SU-DHL-6 (cell line): ENCODE results near the gene DIPK1A.

Source experiments
- H2AFZ ChIP-seq: fragments of 200-600 bp; sonication (generic); 2 replicates; pipeline ENCODE4 v1.6.1; 2014; ENCODE audit warnings: low read depth, mild to moderate bottlenecking, moderate library complexity, mixed read lengths, antibody characterized with exemption, low read length; ENCODE audit not compliant: severe bottlenecking
- H3F3A ChIP-seq: fragments of 200-600 bp; shearing (Covaris generic); 2 replicates; pipeline ENCODE4 v1.6.0; 2016; ENCODE audit warnings: antibody characterized with exemption, mild to moderate bottlenecking; ENCODE audit not compliant: insufficient read depth
- H3K27ac ChIP-seq: fragments of 200-600 bp; sonication (generic); 2 replicates; pipeline ENCODE4 v1.5.1; 2016; ENCODE audit warnings: low read depth, mild to moderate bottlenecking, low read length, moderate library complexity, mixed read lengths
- H3K27me3 ChIP-seq: fragments of 200-600 bp; sonication (generic), shearing (Covaris generic); 2 replicates; pipeline ENCODE4 v1.6.0; 2014; ENCODE audit warnings: mild to moderate bottlenecking, low read length
- H3K36me3 ChIP-seq: fragments of 200-600 bp; sonication (generic); 2 replicates; pipeline ENCODE4 v1.6.1; 2014; ENCODE audit warnings: mild to moderate bottlenecking, low read length, mixed read lengths
- H3K4me2 ChIP-seq: fragments of 300-600, 200-600 bp; shearing (Covaris generic), sonication (generic); 2 replicates; pipeline ENCODE4 v1.6.0; 2014; ENCODE audit warnings: low read length, low read depth, mild to moderate bottlenecking; ENCODE audit not compliant: poor library complexity, severe bottlenecking
- H3K4me3 ChIP-seq: fragments of 200-600 bp; sonication (generic); 2 replicates; pipeline ENCODE4 v1.5.1; 2014; ENCODE audit warnings: antibody characterized with exemption, low read length, mild to moderate bottlenecking, mixed read lengths; ENCODE audit not compliant: insufficient read depth, poor library complexity, severe bottlenecking
- H3K79me2 ChIP-seq: fragments of 200-600 bp; sonication (generic); 2 replicates; pipeline ENCODE4 v1.6.1; 2014; ENCODE audit warnings: mild to moderate bottlenecking, low read length, moderate library complexity; ENCODE audit not compliant: insufficient read depth
- H3K9ac ChIP-seq: fragments of 200-600 bp; sonication (generic); 2 replicates; pipeline ENCODE4 v1.7.0; 2014; ENCODE audit warnings: mild to moderate bottlenecking, low read length
- H3K9me2 ChIP-seq: fragments of 200-600 bp; sonication (generic); replicated peaks from 2 replicates; pipeline ENCODE4 v1.6.1; 2014; ENCODE audit warnings: low read length; ENCODE audit not compliant: insufficient read depth
- H3K9me3 ChIP-seq: fragments of 200-600 bp; sonication (generic); 2 replicates; pipeline ENCODE4 v1.6.1; 2014; ENCODE audit warnings: low read length, mixed read lengths; ENCODE audit not compliant: insufficient read depth
- H4K20me1 ChIP-seq: fragments of 200-600 bp; sonication (generic); 2 replicates; pipeline ENCODE4 v1.6.1; 2014; ENCODE audit warnings: low read depth, mild to moderate bottlenecking, antibody characterized with exemption, low read length, moderate library complexity, mixed read lengths
- CTCF ChIP-seq: fragments of 200-600 bp; sonication (generic); IDR thresholded peaks from one replicate; pipeline ENCODE4 v1.5.1; 2017; ENCODE audit warnings: antibody characterized with exemption, mild to moderate bottlenecking, low read length, moderate library complexity; ENCODE audit not compliant: insufficient read depth, poor library complexity, severe bottlenecking
- EZH2phosphoT487 ChIP-seq: fragments of 200-600 bp; sonication (generic), shearing (Covaris generic); conservative IDR thresholded peaks from 2 replicates; pipeline ENCODE4 v1.6.1; 2018; ENCODE audit warnings: mild to moderate bottlenecking, antibody characterized with exemption, low read length, moderate library complexity, mixed read lengths

Gene DIPK1A

GRCh38 chr1:92822879-92823278 is 138.4 kb downstream of the DIPK1A start:
- no peaks in the 10 kb centered on the region for H3F3A ChIP-seq
- H3K9me2 ChIP-seq, result no peaks in the 10 kb centered on the region
- no peaks in the 10 kb centered on the region for H3K36me3 ChIP-seq
- no peak overlapping the region for H3K27ac ChIP-seq
- TF ChIP-seq CTCF, result no peak
- no peak for TF ChIP-seq EZH2phosphoT487
- no peak overlapping the region for H3K4me2 ChIP-seq
- no peaks in the 10 kb centered on the region for H4K20me1 ChIP-seq
- no peak overlapping the region for H2AFZ ChIP-seq
- no peaks in the 10 kb centered on the region for H3K9me3 ChIP-seq
- no peak overlapping the region for H3K9ac ChIP-seq
- H3K27me3 ChIP-seq, result no peaks in the 10 kb centered on the region
- no peaks in the 10 kb centered on the region for H3K79me2 ChIP-seq
- no peak overlapping the region for H3K4me3 ChIP-seq

GRCh38 chr1:92820551-92820950 is 140.7 kb downstream of the DIPK1A start:
- Histone ChIP-seq H2AFZ (no peak overlapping the region), H3K4me3 (no peak overlapping the region), H3K9me2 (no peaks in the 10 kb centered on the region), H3K4me2 (no peak overlapping the region), H3K27me3 (no peaks in the 10 kb centered on the region), H3F3A (no peaks in the 10 kb centered on the region), H3K9ac (no peak overlapping the region), H3K36me3 (no peaks in the 10 kb centered on the region), H4K20me1 (no peaks in the 10 kb centered on the region), H3K79me2 (no peaks in the 10 kb centered on the region), H3K27ac (no peak overlapping the region), H3K9me3 (no peaks in the 10 kb centered on the region)
- TF ChIP-seq EZH2phosphoT487 (no peak), CTCF (no peak)

GRCh38 chr1:92820024-92820423 is 141.2 kb downstream of the DIPK1A start:
- H4K20me1 ChIP-seq, result no peaks in the 10 kb centered on the region
- H3K9me2 ChIP-seq, result no peaks in the 10 kb centered on the region
- H3K4me3 ChIP-seq, result no peak overlapping the region
- no peak overlapping the region for H3K27ac ChIP-seq
- no peaks in the 10 kb centered on the region for H3F3A ChIP-seq
- TF ChIP-seq EZH2phosphoT487, result no peak
- TF ChIP-seq CTCF, result no peak
- no peaks in the 10 kb centered on the region for H3K27me3 ChIP-seq
- no peaks in the 10 kb centered on the region for H3K36me3 ChIP-seq
- no peaks in the 10 kb centered on the region for H3K79me2 ChIP-seq
- H3K9me3 ChIP-seq, result no peaks in the 10 kb centered on the region
- H3K4me2 ChIP-seq, result no peak overlapping the region
- H3K9ac ChIP-seq, result no peak overlapping the region
- H2AFZ ChIP-seq, result no peak overlapping the region
